Endothelial cell of umbilical vein (primary cell): ENCODE measurements around the gene TF.

Experiments
- GATA2 ChIP-seq: IDR thresholded peaks from 2 replicates; pipeline ENCODE4 v1.7.0; 2011; ENCODE audit warnings: low read depth, mild to moderate bottlenecking, moderate library complexity, mixed read lengths, low read length; ENCODE audit not compliant: insufficient read length, insufficient read depth
- JUN ChIP-seq: IDR thresholded peaks from 2 replicates; pipeline ENCODE4 v1.6.1; 2011; ENCODE audit warnings: borderline replicate concordance, low read depth; ENCODE audit not compliant: insufficient read length, insufficient read depth
- MAX ChIP-seq: IDR thresholded peaks from 2 replicates; pipeline ENCODE4 v1.6.1; 2011; ENCODE audit not compliant: insufficient read depth, insufficient read length
- MYC ChIP-seq: IDR thresholded peaks from one replicate; pipeline ENCODE4 v1.6.1; 2011; ENCODE audit warnings: mild to moderate bottlenecking, low read depth, low read length
- POLR2A ChIP-seq: IDR thresholded peaks from 2 replicates; pipeline ENCODE4 v1.6.1; 2012; ENCODE audit warnings: low read depth, mild to moderate bottlenecking, control low read depth, low read length
- POLR2AphosphoS5 ChIP-seq: IDR thresholded peaks from 2 replicates; pipeline ENCODE4 v1.6.1; 2012; ENCODE audit warnings: low read depth, mild to moderate bottlenecking, control low read depth, low read length, moderate library complexity; ENCODE audit not compliant: insufficient read depth
- TF ChIP-seq, protein P1 (sequence below), 2 donors: IDR thresholded peaks; 1 replicate in 1 of 2; 2 replicates in 1 of 2; pipeline ENCODE4 v1.5.1; 2011; ENCODE audit warnings: low read length in 2 of 2, mild to moderate bottlenecking in 2 of 2, moderate library complexity in 2 of 2, control low read depth in 1 of 2, inconsistent platforms in 1 of 2, low read depth in 1 of 2; ENCODE audit not compliant: insufficient read depth in 1 of 2; ENCODE audit errors: extremely low read depth in 1 of 2

GRCh38 chr3:133782454-133782853, 36.3 kb downstream of the TF start:
- TF ChIP-seq POLR2AphosphoS5, result no peak
- TF ChIP-seq, protein P1, sequence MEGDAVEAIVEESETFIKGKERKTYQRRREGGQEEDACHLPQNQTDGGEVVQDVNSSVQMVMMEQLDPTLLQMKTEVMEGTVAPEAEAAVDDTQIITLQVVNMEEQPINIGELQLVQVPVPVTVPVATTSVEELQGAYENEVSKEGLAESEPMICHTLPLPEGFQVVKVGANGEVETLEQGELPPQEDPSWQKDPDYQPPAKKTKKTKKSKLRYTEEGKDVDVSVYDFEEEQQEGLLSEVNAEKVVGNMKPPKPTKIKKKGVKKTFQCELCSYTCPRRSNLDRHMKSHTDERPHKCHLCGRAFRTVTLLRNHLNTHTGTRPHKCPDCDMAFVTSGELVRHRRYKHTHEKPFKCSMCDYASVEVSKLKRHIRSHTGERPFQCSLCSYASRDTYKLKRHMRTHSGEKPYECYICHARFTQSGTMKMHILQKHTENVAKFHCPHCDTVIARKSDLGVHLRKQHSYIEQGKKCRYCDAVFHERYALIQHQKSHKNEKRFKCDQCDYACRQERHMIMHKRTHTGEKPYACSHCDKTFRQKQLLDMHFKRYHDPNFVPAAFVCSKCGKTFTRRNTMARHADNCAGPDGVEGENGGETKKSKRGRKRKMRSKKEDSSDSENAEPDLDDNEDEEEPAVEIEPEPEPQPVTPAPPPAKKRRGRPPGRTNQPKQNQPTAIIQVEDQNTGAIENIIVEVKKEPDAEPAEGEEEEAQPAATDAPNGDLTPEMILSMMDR (IDR thresholded peaks at IDR 0.05; ENCODE audit: extremely low read depth in 1 of 2, insufficient read depth in 1 of 2, low read depth in 1 of 2, low read length in 2 of 2), result no peak
- TF ChIP-seq MYC, result no peak
- no peak for TF ChIP-seq POLR2A
- TF ChIP-seq GATA2, result no peak
- TF ChIP-seq MAX, result no peak
- TF ChIP-seq JUN, result no peak
